CD4-positive, alpha-beta T cell (primary cell): ENCODE measurements around the gene LIN28B. TPM values are rescaled to one million over a fixed set of nuclear protein-coding genes. Genes with fewer than 3 reads are reported as not detected.

Source experiments
- ATAC-seq: fragments of 200-7000 bp; cut with Tn5 transposase; one replicate; pipeline ENCODE4 v1.10.0; 2022; ENCODE audit warnings: mild to moderate bottlenecking; ENCODE audit not compliant: poor library complexity
- CTCF ChIA-PET: fragments of 350-600 bp; sonication (Branson Sonifier 250); formaldehyde crosslinking; loops from one replicate; lab custom pipeline; 2021; ENCODE audit warnings: antibody characterized with exemption, inconsistent platforms; lab: Charles Lee
- POLR2A ChIA-PET: fragments of 350-600 bp; sonication (Branson Sonifier 250); formaldehyde crosslinking; loops from one replicate; lab custom pipeline; 2021; ENCODE audit warnings: antibody characterized with exemption, inconsistent platforms; lab: Charles Lee
- DNase-seq, 14 experiments: peaks; one replicate each; pipeline ENCODE4 v3.0.0-alpha.2; 2013 to 2020; ENCODE audit warnings: mixed read lengths in 2 of 14
- H3K27ac ChIP-seq, 2 donors: one replicate each; pipeline versions ENCODE4 v1.5.1 to v1.7.0; 2013; ENCODE audit warnings: low read length in 2 of 2, low read depth in 1 of 2, mild to moderate bottlenecking in 1 of 2
- H3K27me3 ChIP-seq, 2 experiments: 1 replicate in 1 of 2; 2 replicates in 1 of 2; pipeline versions ENCODE4 v1.6.1 to v1.7.0; 2013; ENCODE audit warnings: low read length in 2 of 2, control low read depth in 1 of 2, mild to moderate bottlenecking in 1 of 2, moderate library complexity in 1 of 2; ENCODE audit not compliant: insufficient read depth in 2 of 2, control insufficient read depth in 1 of 2
- H3K36me3 ChIP-seq: one replicate; pipeline ENCODE4 v1.6.1; 2013; ENCODE audit warnings: low read length, control low read depth; ENCODE audit not compliant: insufficient read depth
- H3K4me1 ChIP-seq: one replicate; pipeline ENCODE4 v1.6.1; 2013; ENCODE audit warnings: low read length, control low read depth; ENCODE audit not compliant: insufficient read depth
- H3K4me3 ChIP-seq: one replicate; pipeline ENCODE4 v1.5.1; 2013; ENCODE audit warnings: mild to moderate bottlenecking, low read length, moderate library complexity
- H3K9me3 ChIP-seq, 2 experiments: 1 replicate in 1 of 2; 2 replicates in 1 of 2; pipeline versions ENCODE4 v1.6.1 to v1.7.0; 2013; ENCODE audit warnings: low read length in 2 of 2, mild to moderate bottlenecking in 2 of 2, control low read depth in 1 of 2, moderate library complexity in 1 of 2; ENCODE audit not compliant: control insufficient read depth in 1 of 2, insufficient read depth in 1 of 2
- H3K27ac Mint-ChIP-seq: one replicate; pipeline ENCODE4 v1.8.0; 2020; ENCODE audit warnings: mixed read lengths
- H3K27me3 Mint-ChIP-seq: one replicate; pipeline ENCODE4 v1.8.0; 2021; ENCODE audit warnings: mixed read lengths
- H3K36me3 Mint-ChIP-seq: one replicate; pipeline ENCODE4 v1.8.0; 2021; ENCODE audit warnings: low read depth, mixed read lengths
- H3K4me1 Mint-ChIP-seq: one replicate; pipeline ENCODE4 v1.8.0; 2021; ENCODE audit warnings: low read depth, mixed read lengths
- H3K4me3 Mint-ChIP-seq: one replicate; pipeline ENCODE4 v1.8.0; 2020; ENCODE audit warnings: mild to moderate bottlenecking, mixed read lengths
- H3K9me3 Mint-ChIP-seq: one replicate; pipeline ENCODE4 v1.8.0; 2020; ENCODE audit warnings: mixed read lengths
- intact Hi-C, 2 experiments: fragments of 100-400 bp; cut with DNase I in 1 of 2; cut with micrococcal nuclease in 1 of 2; formaldehyde crosslinking; loops; one replicate each; pipeline versions ENCODE4 v1.15.1 to v1.9.0; 2023 to 2025; cut with DNase I, micrococcal nuclease
- total RNA-seq, 174 experiments: library from RNA in 2 of 174; stranded (reverse) in 2 of 174; gene quantifications; one replicate each; pipeline ENCODE4 v1.2.3 and lab custom pipeline; 2021 to 2026
- TF ChIP-seq, protein P1 (sequence below): fragments of 200-600 bp; IDR thresholded peaks from one replicate; pipeline ENCODE4 v1.8.0; 2022; ENCODE audit warnings: antibody characterized with exemption, mild to moderate bottlenecking

The LIN28B gene
- total RNA-seq, 2 experiments from 2014 or later, result not detected

DNA sequence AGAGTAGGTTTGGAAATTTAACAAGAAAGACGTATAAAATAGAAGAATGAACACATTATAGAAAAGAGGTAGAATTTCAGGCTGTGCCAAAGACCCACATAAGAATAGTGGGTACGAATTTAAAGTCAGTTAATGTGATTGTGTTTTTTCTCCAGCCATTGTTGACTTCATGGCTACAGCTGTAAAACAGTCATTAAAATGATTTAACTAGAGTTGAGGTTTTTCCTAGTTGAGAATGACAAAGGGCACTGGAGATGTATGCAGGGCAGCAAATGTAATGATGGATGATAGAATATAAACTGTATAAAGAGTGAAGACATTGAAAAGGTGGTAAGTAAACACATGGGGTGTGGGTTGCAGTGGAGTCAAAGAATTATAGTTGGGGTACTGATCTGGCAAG is 72.7 kb downstream of the LIN28B start:
- no peaks in the 10 kb centered on the region for H3K36me3 ChIP-seq
- Mint-ChIP-seq H3K36me3 (no peaks in the 10 kb centered on the region), H3K4me3 (no peak overlapping the region), H3K27me3 (peaks cover 13% of the 10 kb centered on the region), H3K4me1 (no peaks in the 10 kb centered on the region), H3K9me3 (no peaks in the 10 kb centered on the region), H3K27ac (no peak overlapping the region)
- TF ChIP-seq, protein P1, sequence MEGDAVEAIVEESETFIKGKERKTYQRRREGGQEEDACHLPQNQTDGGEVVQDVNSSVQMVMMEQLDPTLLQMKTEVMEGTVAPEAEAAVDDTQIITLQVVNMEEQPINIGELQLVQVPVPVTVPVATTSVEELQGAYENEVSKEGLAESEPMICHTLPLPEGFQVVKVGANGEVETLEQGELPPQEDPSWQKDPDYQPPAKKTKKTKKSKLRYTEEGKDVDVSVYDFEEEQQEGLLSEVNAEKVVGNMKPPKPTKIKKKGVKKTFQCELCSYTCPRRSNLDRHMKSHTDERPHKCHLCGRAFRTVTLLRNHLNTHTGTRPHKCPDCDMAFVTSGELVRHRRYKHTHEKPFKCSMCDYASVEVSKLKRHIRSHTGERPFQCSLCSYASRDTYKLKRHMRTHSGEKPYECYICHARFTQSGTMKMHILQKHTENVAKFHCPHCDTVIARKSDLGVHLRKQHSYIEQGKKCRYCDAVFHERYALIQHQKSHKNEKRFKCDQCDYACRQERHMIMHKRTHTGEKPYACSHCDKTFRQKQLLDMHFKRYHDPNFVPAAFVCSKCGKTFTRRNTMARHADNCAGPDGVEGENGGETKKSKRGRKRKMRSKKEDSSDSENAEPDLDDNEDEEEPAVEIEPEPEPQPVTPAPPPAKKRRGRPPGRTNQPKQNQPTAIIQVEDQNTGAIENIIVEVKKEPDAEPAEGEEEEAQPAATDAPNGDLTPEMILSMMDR, result no peak
- no peaks in the 10 kb centered on the region for H3K4me1 ChIP-seq
- H3K9me3 ChIP-seq, result no peaks in the 10 kb centered on the region
- peaks cover 0 to 6% of the 10 kb centered on the region in 2 experiments for H3K27me3 ChIP-seq
- no peak overlapping the region for H3K27ac ChIP-seq
- ChIA-PET CTCF (no interaction called here), POLR2A (no interaction called here)
- H3K4me3 ChIP-seq, result no peak overlapping the region
- ATAC-seq (no peak), DNase-seq (no peak)
- intact Hi-C loops, result no loop called here

DNA sequence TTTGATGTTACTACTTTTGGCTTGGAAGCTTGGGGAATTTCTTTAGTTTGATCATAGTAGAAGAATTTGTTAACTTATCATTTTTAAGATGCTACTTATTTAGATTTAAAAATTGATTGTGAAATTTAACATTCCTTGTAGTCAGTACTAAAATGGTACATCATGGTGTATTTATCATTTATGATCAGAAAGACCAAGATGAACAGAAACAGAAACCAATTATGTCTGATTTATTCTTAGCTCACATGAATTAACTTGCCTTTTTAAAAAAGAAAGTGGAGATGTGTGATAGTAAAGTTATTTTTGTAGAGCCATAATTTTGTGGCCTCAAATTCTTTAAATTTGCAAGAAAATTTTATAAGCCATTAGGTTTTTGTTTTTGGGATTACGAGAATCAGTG is 77.6 kb downstream of the LIN28B start:
- Mint-ChIP-seq H3K4me1 (no peaks in the 10 kb centered on the region), H3K9me3 (no peaks in the 10 kb centered on the region), H3K36me3 (no peaks in the 10 kb centered on the region), H3K27me3 (peaks cover 23% of the 10 kb centered on the region), H3K4me3 (no peak overlapping the region), H3K27ac (no peak overlapping the region)
- no peak for ATAC-seq
- intact Hi-C loops, result no loop called here
- Histone ChIP-seq H3K9me3 (no peaks in the 10 kb centered on the region), H3K27me3 (no peaks in the 10 kb centered on the region), H3K27ac (no peak overlapping the region), H3K4me3 (no peak overlapping the region), H3K4me1 (no peaks in the 10 kb centered on the region), H3K36me3 (no peaks in the 10 kb centered on the region)
- POLR2A ChIA-PET, result no interaction called here
- CTCF ChIA-PET, result no interaction called here
- TF ChIP-seq, protein P1, result no peak
- DNase-seq, result no peak

DNA sequence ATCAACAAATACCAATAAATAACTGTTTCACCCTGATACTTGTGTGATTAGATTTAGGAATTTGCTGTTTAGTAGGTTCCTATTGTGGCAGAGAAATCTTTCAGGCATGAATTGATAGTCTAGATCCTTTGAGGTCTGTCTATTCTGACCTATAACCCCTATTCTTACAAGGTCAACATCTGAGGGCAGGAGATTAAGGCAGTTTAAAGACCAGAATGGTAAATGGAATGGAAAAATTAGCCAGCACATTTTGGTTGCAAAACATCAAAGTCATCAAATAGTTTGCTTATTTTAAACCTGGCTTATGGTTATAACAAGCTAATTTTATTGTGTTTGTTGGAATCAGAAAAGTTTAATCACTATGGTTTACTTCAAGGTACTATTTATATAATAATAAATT is 78.4 kb downstream of the LIN28B start:
- Mint-ChIP-seq H3K4me3 (no peak overlapping the region), H3K4me1 (no peaks in the 10 kb centered on the region), H3K27me3 (peaks cover 23% of the 10 kb centered on the region), H3K27ac (no peak overlapping the region), H3K9me3 (no peaks in the 10 kb centered on the region), H3K36me3 (no peaks in the 10 kb centered on the region)
- Histone ChIP-seq H3K4me3 (no peak overlapping the region), H3K9me3 (no peaks in the 10 kb centered on the region), H3K27me3 (no peaks in the 10 kb centered on the region), H3K4me1 (no peaks in the 10 kb centered on the region), H3K27ac (no peak overlapping the region), H3K36me3 (no peaks in the 10 kb centered on the region)
- ATAC-seq (no peak), DNase-seq (no peak)
- POLR2A ChIA-PET, result no interaction called here
- CTCF ChIA-PET, result no interaction called here
- TF ChIP-seq, protein P1, result no peak
- intact Hi-C loops, result no loop called here
